ENCODE measurements around the gene CYB5R3.

DNA sequence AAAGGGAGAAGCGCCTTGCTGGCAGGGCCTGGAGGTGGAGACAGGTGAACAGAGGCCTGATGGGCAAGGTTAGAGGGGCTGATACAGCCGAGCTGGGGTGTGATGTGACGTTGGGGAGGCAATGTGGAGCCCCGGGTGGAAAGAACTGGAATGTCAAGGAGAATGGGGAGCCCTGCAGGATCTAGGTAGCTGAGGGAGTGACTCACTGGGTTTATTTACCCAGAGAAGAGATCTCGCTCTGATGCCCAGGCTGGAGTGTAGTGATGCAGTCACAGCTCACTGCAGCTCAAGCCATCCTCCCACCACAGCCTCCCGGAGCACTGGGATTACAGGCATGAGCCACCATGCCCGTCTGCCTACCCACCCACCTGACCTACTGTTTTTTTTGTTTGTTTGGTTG lies 1.9 kb upstream of the CYB5R3 start:
- TF ChIP-seq CTCF (IDR thresholded peaks at IDR 0.05), result no peak
- TF ChIP-seq ARID4B (CRISPR knock-in tag; IDR thresholded peaks at IDR 0.05; ENCODE audit: borderline replicate concordance), result no peak
- TF ChIP-seq ESRRA (CRISPR knock-in tag; IDR thresholded peaks at IDR 0.05; ENCODE audit: borderline replicate concordance), result no peak
- TF ChIP-seq, protein P1, sequence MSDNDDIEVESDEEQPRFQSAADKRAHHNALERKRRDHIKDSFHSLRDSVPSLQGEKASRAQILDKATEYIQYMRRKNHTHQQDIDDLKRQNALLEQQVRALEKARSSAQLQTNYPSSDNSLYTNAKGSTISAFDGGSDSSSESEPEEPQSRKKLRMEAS (CRISPR knock-in tag; IDR thresholded peaks at IDR 0.05), result no peak
- TF ChIP-seq CREM (CRISPR knock-in tag; IDR thresholded peaks at IDR 0.05), result no peak
- TF ChIP-seq NFYB (CRISPR knock-in tag; conservative IDR thresholded peaks at IDR 0.05; ENCODE audit: low read depth), result no peak
- no peak for TF ChIP-seq PRRX2 (CRISPR knock-in tag; IDR thresholded peaks at IDR 0.05)
- TF ChIP-seq TEAD1 (CRISPR knock-in tag; IDR thresholded peaks at IDR 0.05), result no peak
- TF ChIP-seq AFF4 (CRISPR knock-in tag; IDR thresholded peaks at IDR 0.05; ENCODE audit: borderline replicate concordance), result no peak
- no peak for TF ChIP-seq ZNF281 (CRISPR knock-in tag; IDR thresholded peaks at IDR 0.05)
- TF ChIP-seq, protein P2, sequence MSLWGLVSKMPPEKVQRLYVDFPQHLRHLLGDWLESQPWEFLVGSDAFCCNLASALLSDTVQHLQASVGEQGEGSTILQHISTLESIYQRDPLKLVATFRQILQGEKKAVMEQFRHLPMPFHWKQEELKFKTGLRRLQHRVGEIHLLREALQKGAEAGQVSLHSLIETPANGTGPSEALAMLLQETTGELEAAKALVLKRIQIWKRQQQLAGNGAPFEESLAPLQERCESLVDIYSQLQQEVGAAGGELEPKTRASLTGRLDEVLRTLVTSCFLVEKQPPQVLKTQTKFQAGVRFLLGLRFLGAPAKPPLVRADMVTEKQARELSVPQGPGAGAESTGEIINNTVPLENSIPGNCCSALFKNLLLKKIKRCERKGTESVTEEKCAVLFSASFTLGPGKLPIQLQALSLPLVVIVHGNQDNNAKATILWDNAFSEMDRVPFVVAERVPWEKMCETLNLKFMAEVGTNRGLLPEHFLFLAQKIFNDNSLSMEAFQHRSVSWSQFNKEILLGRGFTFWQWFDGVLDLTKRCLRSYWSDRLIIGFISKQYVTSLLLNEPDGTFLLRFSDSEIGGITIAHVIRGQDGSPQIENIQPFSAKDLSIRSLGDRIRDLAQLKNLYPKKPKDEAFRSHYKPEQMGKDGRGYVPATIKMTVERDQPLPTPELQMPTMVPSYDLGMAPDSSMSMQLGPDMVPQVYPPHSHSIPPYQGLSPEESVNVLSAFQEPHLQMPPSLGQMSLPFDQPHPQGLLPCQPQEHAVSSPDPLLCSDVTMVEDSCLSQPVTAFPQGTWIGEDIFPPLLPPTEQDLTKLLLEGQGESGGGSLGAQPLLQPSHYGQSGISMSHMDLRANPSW (CRISPR knock-in tag; conservative IDR thresholded peaks at IDR 0.05; ENCODE audit: low read depth), result no peak

All from WTC11 (cell line).